ENCODE measurements around the gene KRT14. TPM values are rescaled to one million over a fixed set of nuclear protein-coding genes. Genes with fewer than 3 reads are reported as not detected.
"Not testable (repeated sequence)": the region's sequence is repeated elsewhere in the genome, so short reads cannot be mapped to it uniquely, and the experiment has no call there.

Gene KRT14
- total RNA-seq, 2 experiments from 2014 or later = not detected

- DNase-seq = no peak
- Mint-ChIP-seq H3K27ac (no peak overlapping the region), H3K36me3 (ENCODE audit: low read depth) (no peaks in the 10 kb centered on the region), H3K4me1 (ENCODE audit: low read depth) (no peaks in the 10 kb centered on the region), H3K9me3 (ENCODE audit: insufficient read depth) (no peaks in the 10 kb centered on the region), H3K4me3 (no peak overlapping the region), H3K27me3 (ENCODE audit: low read depth) (peaks cover 17% of the 10 kb centered on the region)
- ChIA-PET CTCF (interaction anchor here (0.6 to 2.2 kb wide), 15 partner anchors 13 to 86 kb away, joined by 3 to 13 read pairs (median 4); no protein-coding TSS in a partner anchor), POLR2A (no interaction called here)
- ATAC-seq = no peak
Measured at GRCh38 chr17:41580244-41580575, 6.5 kb downstream of the KRT14 start.

DNA sequence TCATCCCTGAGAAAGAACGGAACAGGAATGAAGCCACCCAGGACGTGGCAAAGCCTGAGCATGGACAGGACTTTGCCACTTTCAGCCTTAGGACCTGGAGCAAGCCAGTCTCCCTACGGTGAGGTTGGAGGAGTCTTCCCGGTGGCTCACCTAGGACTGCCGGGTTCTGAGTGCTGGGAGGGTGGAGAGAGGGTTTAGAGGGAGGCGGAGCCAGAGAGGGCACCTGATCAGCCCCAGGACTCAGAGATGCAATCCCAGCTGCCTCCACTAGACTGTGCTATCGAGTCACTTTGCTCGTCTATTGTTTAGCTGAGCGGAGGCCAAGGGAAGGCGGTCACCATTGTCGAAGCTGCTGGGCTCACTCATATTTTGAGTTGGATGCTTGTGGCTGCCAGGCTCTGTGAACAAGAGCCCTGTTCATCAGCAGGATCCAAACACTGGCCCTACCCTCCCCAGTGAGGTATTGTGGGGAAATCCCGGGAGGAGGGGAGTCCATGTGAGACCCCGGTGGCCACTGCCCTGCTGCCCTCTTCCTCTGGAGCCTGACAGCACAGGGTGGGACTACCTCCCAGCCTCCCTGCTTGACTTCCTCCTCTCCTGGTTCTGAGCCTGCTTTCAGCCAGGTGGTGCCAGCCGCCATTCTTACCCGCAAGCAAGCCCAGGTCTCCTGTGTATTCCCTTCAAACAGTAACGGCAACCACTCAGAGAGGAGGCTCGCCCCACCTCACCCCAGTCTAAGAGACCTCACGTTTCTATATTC lies 7.0 kb downstream of the KRT14 start:
- Mint-ChIP-seq H3K27ac (no peak overlapping the region), H3K36me3 (ENCODE audit: low read depth) (no peaks in the 10 kb centered on the region), H3K4me3 (no peak overlapping the region), H3K27me3 (ENCODE audit: low read depth) (peaks cover 17% of the 10 kb centered on the region), H3K9me3 (ENCODE audit: insufficient read depth) (no peaks in the 10 kb centered on the region), H3K4me1 (ENCODE audit: low read depth) (no peaks in the 10 kb centered on the region)
- ChIA-PET CTCF (interaction anchor here (0.6 to 1.7 kb wide), 14 partner anchors 12 to 87 kb away, joined by 3 to 13 read pairs (median 4); no protein-coding TSS in a partner anchor), POLR2A (no interaction called here)
- DNase-seq (peak; percentile 84), ATAC-seq (peak; percentile 96)

DNA sequence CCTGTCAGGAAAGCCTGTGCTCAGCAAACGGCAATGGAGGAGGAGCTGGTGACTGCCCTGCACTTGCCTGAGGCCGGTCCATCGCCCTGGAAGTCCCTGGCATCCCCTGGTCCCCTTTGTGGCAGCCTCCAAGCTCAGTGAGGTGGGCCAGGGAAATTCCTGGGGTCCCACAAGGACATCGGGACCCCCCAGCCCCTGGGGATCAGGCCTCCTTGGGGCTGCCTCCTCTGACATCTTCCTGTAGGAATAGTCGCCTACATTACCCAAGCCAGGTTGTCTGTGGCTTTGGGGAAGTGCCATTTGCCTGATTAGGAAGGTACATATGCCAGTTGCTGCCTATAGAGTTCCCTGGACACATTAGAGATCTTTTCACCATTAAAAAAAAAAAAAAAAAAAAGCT lies 7.7 kb downstream of the KRT14 start:
- POLR2A ChIA-PET = no interaction called here
- no peaks in the 10 kb centered on the region for H3K36me3 Mint-ChIP-seq (ENCODE audit: low read depth)
- no peak for DNase-seq
- ATAC-seq = no peak
- H3K4me3 Mint-ChIP-seq = no peak overlapping the region
- H3K27me3 Mint-ChIP-seq (ENCODE audit: low read depth) = peaks cover 17% of the 10 kb centered on the region
- no peaks in the 10 kb centered on the region for H3K4me1 Mint-ChIP-seq (ENCODE audit: low read depth)
- H3K27ac Mint-ChIP-seq = no peak overlapping the region
- CTCF ChIA-PET = interaction anchor here (1.0 to 1.7 kb wide), 10 partner anchors 12 to 84 kb away, joined by 3 to 13 read pairs (median 4); no protein-coding TSS in a partner anchor
- H3K9me3 Mint-ChIP-seq (ENCODE audit: insufficient read depth) = no peaks in the 10 kb centered on the region

DNA sequence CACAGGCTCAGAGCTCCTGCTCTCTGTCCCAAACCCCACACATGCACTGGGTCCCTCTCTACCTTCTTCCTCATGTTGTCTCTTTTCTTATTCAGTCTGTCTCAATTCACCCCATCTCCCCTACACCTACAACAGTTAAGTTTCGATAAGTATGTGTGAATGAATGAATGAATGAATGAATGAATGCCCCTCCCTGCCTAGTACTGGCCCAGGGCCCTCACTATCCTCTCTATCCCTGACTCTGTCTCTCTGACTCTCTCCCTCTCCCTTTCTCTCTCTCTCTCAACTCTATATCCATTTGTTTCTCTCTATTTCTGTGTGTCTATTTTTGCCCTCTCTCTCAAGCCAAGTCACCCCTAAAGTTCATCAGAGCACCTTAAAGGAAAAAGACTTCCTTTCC lies 8.2 kb downstream of the KRT14 start:
- ATAC-seq = no peak
- H3K27me3 Mint-ChIP-seq (ENCODE audit: low read depth) = peaks cover 19% of the 10 kb centered on the region
- H3K4me1 Mint-ChIP-seq (ENCODE audit: low read depth) = no peaks in the 10 kb centered on the region
- no peaks in the 10 kb centered on the region for H3K9me3 Mint-ChIP-seq (ENCODE audit: insufficient read depth)
- CTCF ChIA-PET = interaction anchor here (1.4 to 1.7 kb wide), 3 partner anchors 29 to 31 kb away, joined by 4 to 13 read pairs (median 4); no protein-coding TSS in a partner anchor
- H3K27ac Mint-ChIP-seq = no peak overlapping the region
- POLR2A ChIA-PET = no interaction called here
- no peak overlapping the region for H3K4me3 Mint-ChIP-seq
- no peak for DNase-seq
- H3K36me3 Mint-ChIP-seq (ENCODE audit: low read depth) = no peaks in the 10 kb centered on the region

GRCh38 chr17:41576740-41577139 lies 10.0 kb downstream of the KRT14 start:
- H3K27ac Mint-ChIP-seq; H3K4me3 Mint-ChIP-seq; H3K9me3 Mint-ChIP-seq (ENCODE audit: insufficient read depth); DNase-seq; H3K4me1 Mint-ChIP-seq (ENCODE audit: low read depth); H3K36me3 Mint-ChIP-seq (ENCODE audit: low read depth); POLR2A ChIA-PET; ATAC-seq: not testable (repeated sequence)
- peaks cover 24% of the 10 kb centered on the region for H3K27me3 Mint-ChIP-seq (ENCODE audit: low read depth)
- CTCF ChIA-PET = interaction anchor here (0.8 to 1.1 kb wide), 2 partner anchors 28 to 72 kb away, joined by 3 to 5 read pairs; no protein-coding TSS in a partner anchor

DNA sequence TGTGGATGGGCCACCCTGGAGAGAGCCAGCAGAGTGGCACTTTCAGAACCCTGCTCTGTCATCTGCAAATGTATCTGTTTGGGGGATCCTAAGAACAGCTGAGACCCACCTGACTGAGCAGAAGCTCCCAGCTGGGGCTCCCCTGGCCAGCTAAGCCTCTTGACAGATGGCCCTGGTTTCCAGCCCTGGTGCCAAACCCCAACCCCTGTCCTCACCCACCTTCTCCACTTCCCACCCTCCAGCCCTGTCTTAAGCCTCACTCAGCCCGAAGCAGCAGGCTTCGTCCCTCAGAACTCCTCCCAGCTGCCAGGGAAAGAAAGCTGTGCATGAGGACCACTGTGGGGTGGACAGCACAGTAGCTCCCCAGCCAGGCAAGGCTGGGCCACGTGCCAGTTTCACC lies 11.4 kb downstream of the KRT14 start:
- Mint-ChIP-seq H3K27ac (no peak overlapping the region), H3K9me3 (ENCODE audit: insufficient read depth) (no peaks in the 10 kb centered on the region)

GRCh38 chr17:41571561-41572434 lies 14.9 kb downstream of the KRT14 start, which contains the start of gene KRT9:
Gene KRT9 (minus strand): TSS chr17:41572059. CDS start chr17:41571992, 67 bp downstream.
- Mint-ChIP-seq H3K27ac (no peak within 1 kb of the TSS), H3K27me3 (ENCODE audit: low read depth) (peaks cover 18% of the 10 kb centered on the region), H3K36me3 (ENCODE audit: low read depth) (peaks cover 5% of the 10 kb centered on the region), H3K9me3 (ENCODE audit: insufficient read depth) (peaks cover 8% of the 10 kb centered on the region), H3K4me1 (ENCODE audit: low read depth) (peaks cover 8% of the 10 kb centered on the region), H3K4me3 (no peak within 1 kb of the TSS)
- ATAC-seq = no peak
- ChIA-PET POLR2A (no interaction called here), CTCF (no interaction called here)
- no peak for DNase-seq

More for the DNA sequence above, 11.4 kb downstream of the KRT14 start:
- ATAC-seq (no peak), DNase-seq (no peak)
- CTCF ChIA-PET = no interaction called here
- Mint-ChIP-seq H3K4me1 (ENCODE audit: low read depth) (no peaks in the 10 kb centered on the region), H3K36me3 (ENCODE audit: low read depth) (no peaks in the 10 kb centered on the region), H3K27me3 (ENCODE audit: low read depth) (peaks cover 20% of the 10 kb centered on the region), H3K4me3 (no peak overlapping the region)
- POLR2A ChIA-PET = no interaction called here

DNA sequence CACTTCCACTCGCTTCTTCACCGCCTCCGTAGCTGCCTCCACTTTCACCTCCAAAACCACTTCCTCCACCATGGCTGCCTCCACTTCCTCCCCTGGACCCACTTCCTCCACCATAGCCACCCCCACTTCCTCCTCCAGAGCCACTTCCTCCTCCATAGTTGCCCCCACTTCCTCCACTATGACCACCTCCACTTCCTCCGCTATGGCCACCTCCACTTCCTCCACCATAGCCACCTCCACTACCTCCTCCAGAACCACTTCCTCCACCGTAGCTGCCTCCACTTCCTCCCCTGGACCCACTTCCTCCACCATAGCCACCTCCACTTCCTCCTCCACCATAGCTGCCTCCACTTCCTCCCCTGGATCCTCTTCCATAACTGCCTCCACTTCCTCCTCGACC lies 19.4 kb downstream of the KRT14 start:
- DNase-seq = peak; percentile 28
- CTCF ChIA-PET = interaction anchor here (0.7 to 4.9 kb wide), 5 partner anchors 12 to 244 kb away, joined by 3 to 31 read pairs (median 11); partner anchors contain the start of gene P3H4
- peak overlapping the region; percentile 87 for H3K27ac Mint-ChIP-seq
- no peak for ATAC-seq
- H3K9me3 Mint-ChIP-seq (ENCODE audit: insufficient read depth) = peaks cover 8% of the 10 kb centered on the region
- peaks cover 26% of the 10 kb centered on the region for H3K27me3 Mint-ChIP-seq (ENCODE audit: low read depth)
- H3K4me1 Mint-ChIP-seq (ENCODE audit: low read depth) = peaks cover 8% of the 10 kb centered on the region
- peaks cover 5% of the 10 kb centered on the region for H3K36me3 Mint-ChIP-seq (ENCODE audit: low read depth)
- H3K4me3 Mint-ChIP-seq = no peak overlapping the region
- POLR2A ChIA-PET = no interaction called here

DNA sequence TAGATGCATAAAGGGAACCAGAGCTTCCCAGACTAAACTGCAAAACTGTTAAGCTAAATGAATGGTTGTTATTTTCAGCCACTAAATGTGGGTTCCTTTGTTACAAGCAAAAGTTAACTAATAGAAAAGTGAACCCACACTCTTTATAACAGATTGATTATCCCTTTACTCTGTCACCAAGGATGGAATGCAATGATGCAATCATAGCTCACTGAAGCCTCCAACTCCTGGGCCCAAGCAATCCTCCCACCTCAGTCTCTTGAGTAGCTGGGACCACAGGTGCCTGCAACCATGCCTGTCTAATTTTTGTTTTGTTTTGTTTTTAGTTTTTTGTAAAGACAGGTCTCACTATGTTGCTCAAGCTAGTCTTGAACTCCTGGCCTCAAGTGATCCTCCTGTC lies 21.4 kb downstream of the KRT14 start:
- ATAC-seq (no peak), DNase-seq (no peak)
- no peak overlapping the region for H3K27ac Mint-ChIP-seq
- H3K9me3 Mint-ChIP-seq (ENCODE audit: insufficient read depth) = peaks cover 8% of the 10 kb centered on the region
- POLR2A ChIA-PET = no interaction called here
- CTCF ChIA-PET = interaction anchor here (1.2 to 4.9 kb wide), 4 partner anchors 16 to 243 kb away, joined by 4 to 31 read pairs (median 11); no protein-coding TSS in a partner anchor
- H3K4me3 Mint-ChIP-seq = no peak overlapping the region
- H3K4me1 Mint-ChIP-seq (ENCODE audit: low read depth) = peaks cover 8% of the 10 kb centered on the region
- H3K36me3 Mint-ChIP-seq (ENCODE audit: low read depth) = peaks cover 5% of the 10 kb centered on the region
- peaks cover 30% of the 10 kb centered on the region for H3K27me3 Mint-ChIP-seq (ENCODE audit: low read depth)

DNA sequence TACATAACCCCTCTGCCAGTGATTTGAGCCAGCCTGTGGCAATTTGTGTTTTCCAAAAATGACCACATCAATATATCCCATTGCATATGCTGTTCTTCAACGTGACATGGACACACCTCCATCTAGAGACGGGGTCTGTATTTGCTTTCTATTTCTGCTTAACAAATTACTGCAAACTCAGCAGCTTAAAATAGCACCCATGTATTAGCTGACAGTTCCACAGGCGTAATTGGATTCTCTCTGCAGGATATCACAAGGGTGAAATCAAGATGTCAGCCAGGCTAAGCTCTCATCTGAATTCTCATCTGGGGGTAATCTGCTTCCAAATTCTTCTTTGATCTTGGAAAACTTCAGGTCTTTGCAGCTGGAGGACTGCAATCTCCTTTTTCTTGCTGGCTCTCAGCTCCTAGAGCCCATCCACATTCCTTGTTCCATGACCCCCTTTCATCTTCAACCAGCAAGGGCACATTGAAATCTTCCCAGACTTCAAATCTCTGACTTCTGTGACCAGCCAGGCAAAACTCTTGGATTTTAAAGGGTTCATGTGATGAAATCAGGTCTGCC lies 23.0 kb downstream of the KRT14 start:
- ATAC-seq (no peak), DNase-seq (no peak)
- CTCF ChIA-PET = interaction anchor here (1.1 to 4.9 kb wide), 4 partner anchors 14 to 102 kb away, joined by 3 to 31 read pairs (median 8); no protein-coding TSS in a partner anchor
- Mint-ChIP-seq H3K4me3 (no peak overlapping the region), H3K27me3 (ENCODE audit: low read depth) (peaks cover 33% of the 10 kb centered on the region), H3K36me3 (ENCODE audit: low read depth) (peaks cover 5% of the 10 kb centered on the region), H3K9me3 (ENCODE audit: insufficient read depth) (peaks cover 8% of the 10 kb centered on the region), H3K27ac (no peak overlapping the region), H3K4me1 (ENCODE audit: low read depth) (peaks cover 8% of the 10 kb centered on the region)
- POLR2A ChIA-PET = no interaction called here

GRCh38 chr17:41561554-41561953 lies 25.1 kb downstream of the KRT14 start:
- ATAC-seq = no peak
- Mint-ChIP-seq H3K27ac (no peak overlapping the region), H3K27me3 (ENCODE audit: low read depth) (peaks cover 35% of the 10 kb centered on the region), H3K4me1 (ENCODE audit: low read depth) (no peaks in the 10 kb centered on the region), H3K4me3 (no peak overlapping the region), H3K36me3 (ENCODE audit: low read depth) (no peaks in the 10 kb centered on the region), H3K9me3 (ENCODE audit: insufficient read depth) (no peaks in the 10 kb centered on the region)
- CTCF ChIA-PET = interaction anchor here (2.6 kb wide), 1 partner anchor 12 kb away, joined by 19 read pairs; no protein-coding TSS in a partner anchor
- POLR2A ChIA-PET = no interaction called here
- DNase-seq = no peak
